ENCODE results near the gene EPHB1. TPM values are rescaled to one million over a fixed set of nuclear protein-coding genes. Genes with fewer than 3 reads are reported as not detected.

The EPHB1 gene
- total RNA-seq, 2 donors from 2014 or later, result 1.3 to 3.5 TPM

- ATAC-seq, result peak; percentile 23
- peaks cover 2% of the 10 kb centered on the region for H3K4me1 Mint-ChIP-seq
- H3K36me3 Mint-ChIP-seq (ENCODE audit: low read depth), result peaks cover 2% of the 10 kb centered on the region
- no peaks in the 10 kb centered on the region for H3K27me3 Mint-ChIP-seq
- no peaks in the 10 kb centered on the region for H3K9me3 ChIP-seq (ENCODE audit: control insufficient read depth, low read length, poor library complexity, severe bottlenecking)
- DNase-seq, result no peak
- no peak overlapping the region for H3K4me3 Mint-ChIP-seq
- no peak overlapping the region for H3K27ac Mint-ChIP-seq
Measured at GRCh38 chr3:134931045-134931785, 136.2 kb downstream of the EPHB1 start.

GRCh38 chr3:134932035-134932434, 137.0 kb downstream of the EPHB1 start:
- Mint-ChIP-seq H3K27ac (no peak overlapping the region), H3K36me3 (ENCODE audit: low read depth) (peaks cover 2% of the 10 kb centered on the region), H3K27me3 (no peaks in the 10 kb centered on the region), H3K4me1 (peaks cover 2% of the 10 kb centered on the region), H3K4me3 (no peak overlapping the region)
- no peaks in the 10 kb centered on the region for H3K9me3 ChIP-seq (ENCODE audit: control insufficient read depth, low read length, poor library complexity, severe bottlenecking)
- ATAC-seq (no peak), DNase-seq (no peak)

- no peaks in the 10 kb centered on the region for H3K9me3 ChIP-seq (ENCODE audit: control insufficient read depth, low read length, poor library complexity, severe bottlenecking)
- no peak for ATAC-seq
- no peak overlapping the region for H3K27ac Mint-ChIP-seq
- no peak overlapping the region for H3K4me3 Mint-ChIP-seq
- H3K36me3 Mint-ChIP-seq (ENCODE audit: low read depth), result no peaks in the 10 kb centered on the region
- no peaks in the 10 kb centered on the region for H3K4me1 Mint-ChIP-seq
- DNase-seq, result no peak
- peaks cover 5% of the 10 kb centered on the region for H3K27me3 Mint-ChIP-seq
Measured at GRCh38 chr3:134933997-134934396, 138.9 kb downstream of the EPHB1 start.

DNA sequence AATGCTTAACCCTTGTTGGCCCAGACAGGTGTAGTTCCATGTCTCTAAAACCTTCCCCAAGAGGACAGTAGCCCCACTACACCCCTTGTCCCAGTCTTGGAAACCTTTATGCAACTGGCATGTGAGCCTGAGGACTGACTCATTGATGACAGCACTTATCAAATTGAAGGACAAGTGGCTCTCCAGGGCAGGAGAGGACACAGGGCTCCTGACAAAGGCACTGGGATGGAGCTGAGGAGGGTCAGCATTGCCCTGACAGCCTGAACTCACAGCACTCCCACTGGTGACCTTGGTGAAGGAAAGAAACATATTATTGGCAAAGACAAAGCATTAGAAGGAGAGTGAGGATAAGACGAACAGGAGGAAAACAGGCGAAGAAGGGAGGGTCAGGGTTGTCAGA, 139.9 kb downstream of the EPHB1 start:
- H3K4me3 Mint-ChIP-seq, result no peak overlapping the region
- no peaks in the 10 kb centered on the region for H3K9me3 ChIP-seq (ENCODE audit: control insufficient read depth, low read length, poor library complexity, severe bottlenecking)
- peaks cover 5% of the 10 kb centered on the region for H3K27me3 Mint-ChIP-seq
- ATAC-seq, result no peak
- H3K36me3 Mint-ChIP-seq (ENCODE audit: low read depth), result no peaks in the 10 kb centered on the region
- DNase-seq, result no peak
- no peaks in the 10 kb centered on the region for H3K4me1 Mint-ChIP-seq
- no peak overlapping the region for H3K27ac Mint-ChIP-seq

DNA sequence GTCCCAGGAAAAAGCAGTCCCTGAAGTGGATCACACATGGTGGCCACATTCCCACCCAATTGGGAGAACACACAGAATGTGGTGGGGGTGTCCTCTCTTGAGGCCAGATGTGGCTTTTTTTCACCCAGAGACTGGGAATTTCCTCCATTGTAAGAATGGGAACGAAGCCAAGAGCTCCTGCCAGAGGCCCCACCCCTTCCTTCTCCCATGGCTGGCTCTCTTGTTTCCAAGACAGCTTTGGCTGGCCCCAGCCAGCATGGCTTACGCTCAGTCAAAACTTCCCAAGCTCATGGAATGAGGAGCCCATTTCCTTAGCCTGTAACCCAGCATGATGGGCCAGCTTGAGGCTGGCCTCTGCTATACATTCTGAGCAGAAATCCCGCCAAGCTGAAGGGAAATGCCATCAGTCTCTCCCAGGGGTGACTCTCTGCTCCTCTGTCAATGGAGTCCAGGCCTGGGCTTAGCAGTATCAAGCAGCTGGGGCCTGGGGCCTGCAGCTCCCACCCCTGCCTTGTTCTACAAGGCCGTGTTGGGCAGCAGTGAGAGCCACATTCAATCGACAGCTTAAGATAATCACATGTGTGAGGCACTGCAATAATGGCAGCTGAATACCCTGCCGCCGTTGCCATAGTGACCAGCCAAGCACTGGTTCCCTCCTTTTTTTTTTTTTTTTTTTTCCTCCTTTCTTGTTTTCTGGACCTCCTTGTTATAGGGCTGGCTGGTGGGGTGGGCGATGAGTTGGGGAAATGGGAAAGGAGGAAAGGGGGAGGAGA, 142.4 kb downstream of the EPHB1 start:
- no peaks in the 10 kb centered on the region for H3K4me1 Mint-ChIP-seq
- peaks cover 5% of the 10 kb centered on the region for H3K27me3 Mint-ChIP-seq

GRCh38 chr3:134938029-134938525, 143.0 kb downstream of the EPHB1 start:
- Mint-ChIP-seq H3K36me3 (ENCODE audit: low read depth) (no peaks in the 10 kb centered on the region), H3K27me3 (peaks cover 5% of the 10 kb centered on the region), H3K4me1 (no peaks in the 10 kb centered on the region), H3K4me3 (no peak overlapping the region), H3K27ac (no peak overlapping the region)
- ATAC-seq (no peak), DNase-seq (no peak)
- H3K9me3 ChIP-seq (ENCODE audit: control insufficient read depth, low read length, poor library complexity, severe bottlenecking), result no peaks in the 10 kb centered on the region

More for the DNA sequence above, 142.4 kb downstream of the EPHB1 start:
- H3K27ac Mint-ChIP-seq, result no peak overlapping the region
- DNase-seq (no peak), ATAC-seq (no peak)
- H3K36me3 Mint-ChIP-seq (ENCODE audit: low read depth), result no peaks in the 10 kb centered on the region
- no peak overlapping the region for H3K4me3 Mint-ChIP-seq
- H3K9me3 ChIP-seq (ENCODE audit: control insufficient read depth, low read length, poor library complexity, severe bottlenecking), result no peaks in the 10 kb centered on the region

DNA sequence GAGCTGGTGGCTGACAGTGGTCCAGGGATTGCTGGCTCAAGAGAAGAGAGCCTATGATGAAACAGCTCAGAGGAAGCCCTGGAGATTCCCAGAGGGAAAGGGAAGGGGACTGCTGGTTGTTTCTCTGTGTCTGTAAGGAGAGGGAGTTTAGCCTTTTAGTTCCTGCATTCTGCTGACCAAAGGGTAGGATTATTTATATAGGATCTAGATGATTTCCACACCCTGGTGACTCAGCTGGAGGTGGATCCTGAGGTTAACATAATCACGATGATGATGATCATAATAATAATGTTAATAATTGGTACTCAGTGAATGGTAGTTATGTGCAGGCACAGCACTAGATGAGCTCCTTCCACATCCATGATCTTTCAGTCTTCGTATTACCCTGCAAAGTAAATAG, 144.9 kb downstream of the EPHB1 start:
- H3K9me3 ChIP-seq (ENCODE audit: control insufficient read depth, low read length, poor library complexity, severe bottlenecking), result no peaks in the 10 kb centered on the region
- Mint-ChIP-seq H3K4me3 (no peak overlapping the region), H3K36me3 (ENCODE audit: low read depth) (no peaks in the 10 kb centered on the region), H3K27ac (no peak overlapping the region), H3K4me1 (no peaks in the 10 kb centered on the region), H3K27me3 (peaks cover 5% of the 10 kb centered on the region)
- ATAC-seq, result no peak
- no peak for DNase-seq

- DNase-seq (no peak), ATAC-seq (no peak)
- Mint-ChIP-seq H3K36me3 (ENCODE audit: low read depth) (no peaks in the 10 kb centered on the region), H3K4me1 (no peaks in the 10 kb centered on the region), H3K27ac (no peak overlapping the region), H3K4me3 (no peak overlapping the region), H3K27me3 (peaks cover 5% of the 10 kb centered on the region)
- H3K9me3 ChIP-seq (ENCODE audit: control insufficient read depth, low read length, poor library complexity, severe bottlenecking), result no peaks in the 10 kb centered on the region
Measured at GRCh38 chr3:134941820-134942219, 146.8 kb downstream of the EPHB1 start.

DNA sequence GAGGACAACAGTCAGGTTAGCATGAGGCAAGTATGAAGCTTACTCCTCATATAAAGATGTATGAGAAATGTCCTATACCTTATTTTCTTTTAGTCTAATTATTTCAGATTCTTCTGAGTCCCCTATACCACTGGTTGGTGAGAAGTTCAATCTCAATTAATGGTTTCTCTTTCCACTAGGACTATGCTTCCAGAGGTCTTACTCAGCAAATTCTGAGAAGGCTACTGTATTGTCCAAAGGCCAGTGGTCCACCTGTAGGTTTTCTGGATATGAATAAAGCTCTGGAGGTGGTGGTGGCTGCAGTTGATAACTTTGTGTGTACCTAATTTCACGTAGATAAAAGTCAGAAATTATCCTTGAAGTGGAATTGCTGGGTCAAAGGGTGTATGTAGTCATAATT, 149.4 kb downstream of the EPHB1 start:
- H3K9me3 ChIP-seq (ENCODE audit: control insufficient read depth, low read length, poor library complexity, severe bottlenecking), result no peaks in the 10 kb centered on the region
- Mint-ChIP-seq H3K4me1 (no peaks in the 10 kb centered on the region), H3K27me3 (no peaks in the 10 kb centered on the region), H3K36me3 (ENCODE audit: low read depth) (no peaks in the 10 kb centered on the region), H3K4me3 (no peak overlapping the region), H3K27ac (no peak overlapping the region)
- ATAC-seq (no peak), DNase-seq (no peak)

GRCh38 chr3:134949150-134949549, 154.1 kb downstream of the EPHB1 start:
- no peaks in the 10 kb centered on the region for H3K36me3 Mint-ChIP-seq (ENCODE audit: low read depth)
- H3K4me1 Mint-ChIP-seq, result no peaks in the 10 kb centered on the region
- H3K9me3 ChIP-seq (ENCODE audit: control insufficient read depth, low read length, poor library complexity, severe bottlenecking), result no peaks in the 10 kb centered on the region
- DNase-seq, result no peak
- H3K27me3 Mint-ChIP-seq, result no peaks in the 10 kb centered on the region
- ATAC-seq, result no peak
- H3K27ac Mint-ChIP-seq, result no peak overlapping the region
- no peak overlapping the region for H3K4me3 Mint-ChIP-seq

- Mint-ChIP-seq H3K4me1 (no peaks in the 10 kb centered on the region), H3K27me3 (no peaks in the 10 kb centered on the region), H3K36me3 (ENCODE audit: low read depth) (no peaks in the 10 kb centered on the region), H3K27ac (no peak overlapping the region), H3K4me3 (no peak overlapping the region)
- no peaks in the 10 kb centered on the region for H3K9me3 ChIP-seq (ENCODE audit: control insufficient read depth, low read length, poor library complexity, severe bottlenecking)
- DNase-seq (no peak), ATAC-seq (no peak)
Measured at GRCh38 chr3:134952371-134952770, 157.3 kb downstream of the EPHB1 start.

DNA sequence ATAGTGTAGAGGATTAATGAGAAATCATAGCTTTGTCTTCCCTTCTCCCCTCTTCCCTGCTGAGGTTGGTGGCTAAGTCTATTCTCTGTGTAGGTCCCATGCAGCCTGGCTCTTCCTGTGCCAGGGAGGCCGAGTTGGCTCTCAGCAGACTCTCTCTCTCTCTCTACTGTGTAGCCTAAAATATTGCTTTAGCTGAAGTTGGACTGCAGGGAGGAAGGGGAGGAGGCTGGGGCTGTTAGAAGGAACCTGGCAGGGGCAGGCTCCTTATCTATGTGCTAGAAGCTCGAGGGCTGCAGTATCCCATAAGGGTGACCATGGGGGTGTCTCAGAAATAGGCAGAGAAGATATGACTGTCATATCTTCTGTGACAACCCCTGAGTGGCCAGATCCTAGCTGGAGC, 160.8 kb downstream of the EPHB1 start:
- no peaks in the 10 kb centered on the region for H3K9me3 ChIP-seq (ENCODE audit: control insufficient read depth, low read length, poor library complexity, severe bottlenecking)
- peaks cover 7% of the 10 kb centered on the region for H3K27me3 Mint-ChIP-seq
- DNase-seq (no peak), ATAC-seq (no peak)
- no peak overlapping the region for H3K27ac Mint-ChIP-seq
- H3K36me3 Mint-ChIP-seq (ENCODE audit: low read depth), result no peaks in the 10 kb centered on the region
- H3K4me3 Mint-ChIP-seq, result no peak overlapping the region
- no peaks in the 10 kb centered on the region for H3K4me1 Mint-ChIP-seq

GRCh38 chr3:134956395-134956794, 161.3 kb downstream of the EPHB1 start:
- Mint-ChIP-seq H3K36me3 (ENCODE audit: low read depth) (no peaks in the 10 kb centered on the region), H3K27me3 (peaks cover 7% of the 10 kb centered on the region), H3K27ac (no peak overlapping the region), H3K4me3 (no peak overlapping the region), H3K4me1 (no peaks in the 10 kb centered on the region)
- DNase-seq (no peak), ATAC-seq (no peak)
- no peaks in the 10 kb centered on the region for H3K9me3 ChIP-seq (ENCODE audit: control insufficient read depth, low read length, poor library complexity, severe bottlenecking)
